ENCODE results near the gene EVC2. TPM values are rescaled to one million over a fixed set of nuclear protein-coding genes. Genes with fewer than 3 reads are reported as not detected.

EVC2 gene
- total and polyA plus RNA-seq, 10 of the 15 experiments (the other 5 are each of a cell fraction or from before 2014, with no cell fraction given): 0.34 to 10.4 (median 5.6) TPM

DNA sequence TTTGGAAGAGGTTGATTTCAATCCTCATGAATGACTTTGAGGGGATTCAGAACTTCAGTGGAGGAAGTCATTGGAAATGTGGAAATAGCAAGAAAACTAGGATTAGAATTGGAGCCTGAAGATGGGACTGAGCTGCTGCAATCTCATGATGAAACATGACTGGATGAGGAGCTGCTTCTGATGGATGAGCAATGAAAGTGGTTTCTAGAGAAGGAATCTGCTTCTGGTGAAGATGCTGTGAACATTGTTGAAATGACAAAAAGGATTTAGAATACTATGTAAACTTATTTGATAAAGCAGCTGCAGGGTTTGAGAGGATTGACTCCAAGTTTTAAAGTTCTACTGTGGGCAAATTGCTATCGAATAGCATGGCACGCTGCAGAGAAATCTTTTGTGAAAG, 29.7 kb upstream of the EVC2 start (continued):
- TF ChIP-seq RB1 (IDR thresholded peaks at IDR 0.05; ENCODE audit: borderline replicate concordance) (no peak), NFXL1 (IDR thresholded peaks at IDR 0.05; ENCODE audit: borderline replicate concordance) (no peak), CBX3 (IDR thresholded peaks at IDR 0.05; ENCODE audit: borderline replicate concordance, low read depth) (no peak), ZNF24 (IDR thresholded peaks at IDR 0.05) (no peak), BACH1 (IDR thresholded peaks at IDR 0.05; ENCODE audit: borderline replicate concordance) (no peak), GABPA (IDR thresholded peaks at IDR 0.05; ENCODE audit: low read depth) (no peak), SIX5 (IDR thresholded peaks at IDR 0.05; ENCODE audit: low read depth, low read length, severe bottlenecking) (no peak), KLF5 (IDR thresholded peaks at IDR 0.05; ENCODE audit: partially characterized antibody) (no peak), IRF3 (IDR thresholded peaks at IDR 0.05) (no peak), HDAC2 (IDR thresholded peaks at IDR 0.05) (no peak)
- TF ChIP-seq, protein P1, sequence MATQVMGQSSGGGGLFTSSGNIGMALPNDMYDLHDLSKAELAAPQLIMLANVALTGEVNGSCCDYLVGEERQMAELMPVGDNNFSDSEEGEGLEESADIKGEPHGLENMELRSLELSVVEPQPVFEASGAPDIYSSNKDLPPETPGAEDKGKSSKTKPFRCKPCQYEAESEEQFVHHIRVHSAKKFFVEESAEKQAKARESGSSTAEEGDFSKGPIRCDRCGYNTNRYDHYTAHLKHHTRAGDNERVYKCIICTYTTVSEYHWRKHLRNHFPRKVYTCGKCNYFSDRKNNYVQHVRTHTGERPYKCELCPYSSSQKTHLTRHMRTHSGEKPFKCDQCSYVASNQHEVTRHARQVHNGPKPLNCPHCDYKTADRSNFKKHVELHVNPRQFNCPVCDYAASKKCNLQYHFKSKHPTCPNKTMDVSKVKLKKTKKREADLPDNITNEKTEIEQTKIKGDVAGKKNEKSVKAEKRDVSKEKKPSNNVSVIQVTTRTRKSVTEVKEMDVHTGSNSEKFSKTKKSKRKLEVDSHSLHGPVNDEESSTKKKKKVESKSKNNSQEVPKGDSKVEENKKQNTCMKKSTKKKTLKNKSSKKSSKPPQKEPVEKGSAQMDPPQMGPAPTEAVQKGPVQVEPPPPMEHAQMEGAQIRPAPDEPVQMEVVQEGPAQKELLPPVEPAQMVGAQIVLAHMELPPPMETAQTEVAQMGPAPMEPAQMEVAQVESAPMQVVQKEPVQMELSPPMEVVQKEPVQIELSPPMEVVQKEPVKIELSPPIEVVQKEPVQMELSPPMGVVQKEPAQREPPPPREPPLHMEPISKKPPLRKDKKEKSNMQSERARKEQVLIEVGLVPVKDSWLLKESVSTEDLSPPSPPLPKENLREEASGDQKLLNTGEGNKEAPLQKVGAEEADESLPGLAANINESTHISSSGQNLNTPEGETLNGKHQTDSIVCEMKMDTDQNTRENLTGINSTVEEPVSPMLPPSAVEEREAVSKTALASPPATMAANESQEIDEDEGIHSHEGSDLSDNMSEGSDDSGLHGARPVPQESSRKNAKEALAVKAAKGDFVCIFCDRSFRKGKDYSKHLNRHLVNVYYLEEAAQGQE (IDR thresholded peaks at IDR 0.05; ENCODE audit: low read depth, low read length): no peak
- TF ChIP-seq, protein P2, sequence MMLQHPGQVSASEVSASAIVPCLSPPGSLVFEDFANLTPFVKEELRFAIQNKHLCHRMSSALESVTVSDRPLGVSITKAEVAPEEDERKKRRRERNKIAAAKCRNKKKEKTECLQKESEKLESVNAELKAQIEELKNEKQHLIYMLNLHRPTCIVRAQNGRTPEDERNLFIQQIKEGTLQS (IDR thresholded peaks at IDR 0.05; ENCODE audit: borderline replicate concordance, extremely low read depth, low read depth, low read length): no peak

All from GM12878 (cell line).